Activated T-cell treated with anti-CD3 and anti-CD28 coated beads, Interleukin-2, amount 50 U/mL, for 24 hours (primary cell): ENCODE results near the gene TBKBP1.

Experiments used
- DNase-seq: peaks from one replicate; pipeline ENCODE4 v3.0.0-alpha.2; 2020
- H3K27ac Mint-ChIP-seq: 2 replicates; pipeline ENCODE4 v1.8.0; 2020; ENCODE audit warnings: mild to moderate bottlenecking, mixed read lengths
- H3K27me3 Mint-ChIP-seq: 2 replicates; pipeline ENCODE4 v1.8.0; 2020; ENCODE audit warnings: mixed read lengths
- H3K36me3 Mint-ChIP-seq: 2 replicates; pipeline ENCODE4 v1.8.0; 2020; ENCODE audit warnings: low read depth, mixed read lengths
- H3K4me1 Mint-ChIP-seq: 2 replicates; pipeline ENCODE4 v1.8.0; 2020; ENCODE audit warnings: low read depth, mixed read lengths
- H3K4me3 Mint-ChIP-seq: 2 replicates; pipeline ENCODE4 v1.8.0; 2020; ENCODE audit warnings: mild to moderate bottlenecking, moderate library complexity, mixed read lengths
- H3K9me3 Mint-ChIP-seq: 2 replicates; pipeline ENCODE4 v1.8.0; 2020; ENCODE audit warnings: mixed read lengths

Gene TBKBP1

GRCh38 chr17:47760409-47761140 is 66.6 kb downstream of the TBKBP1 start:
- Mint-ChIP-seq H3K4me3 (no peak overlapping the region), H3K9me3 (peaks cover 16% of the 10 kb centered on the region), H3K4me1 (peaks cover 18% of the 10 kb centered on the region), H3K27me3 (peaks cover 17% of the 10 kb centered on the region), H3K36me3 (peaks cover 2% of the 10 kb centered on the region), H3K27ac (no peak overlapping the region)
- DNase-seq = no peak
